Body of pancreas (tissue), 4 donors: ENCODE data around the gene LRIG1.

Experiments
- CTCF ChIP-seq, 7 experiments: fragments of 450-650 bp in 4 of 7; fragments of 200-600 bp in 3 of 7; sonication (generic) in 3 of 7; IDR thresholded peaks; one replicate each; pipeline ENCODE4 v1.5.1; 2016 to 2019; ENCODE audit warnings: antibody characterized with exemption in 7 of 7
- POLR2A ChIP-seq, 3 donors: fragments of 450-650 bp; IDR thresholded peaks; one replicate each; pipeline ENCODE4 v1.6.1; 2016; ENCODE audit warnings: antibody characterized with exemption in 3 of 3, mild to moderate bottlenecking in 2 of 3

GRCh38 chr3:66390013-66390412, 110.8 kb downstream of the LRIG1 start:
- TF ChIP-seq CTCF (IDR thresholded peaks at IDR 0.05), result no peak
- TF ChIP-seq POLR2A (IDR thresholded peaks at IDR 0.05), result no peak
